ENCODE measurements around the gene RFK.
"Not testable (repeated sequence)": the region's sequence is repeated elsewhere in the genome, so short reads cannot be mapped to it uniquely, and the experiment has no call there.

The RFK gene

DNA sequence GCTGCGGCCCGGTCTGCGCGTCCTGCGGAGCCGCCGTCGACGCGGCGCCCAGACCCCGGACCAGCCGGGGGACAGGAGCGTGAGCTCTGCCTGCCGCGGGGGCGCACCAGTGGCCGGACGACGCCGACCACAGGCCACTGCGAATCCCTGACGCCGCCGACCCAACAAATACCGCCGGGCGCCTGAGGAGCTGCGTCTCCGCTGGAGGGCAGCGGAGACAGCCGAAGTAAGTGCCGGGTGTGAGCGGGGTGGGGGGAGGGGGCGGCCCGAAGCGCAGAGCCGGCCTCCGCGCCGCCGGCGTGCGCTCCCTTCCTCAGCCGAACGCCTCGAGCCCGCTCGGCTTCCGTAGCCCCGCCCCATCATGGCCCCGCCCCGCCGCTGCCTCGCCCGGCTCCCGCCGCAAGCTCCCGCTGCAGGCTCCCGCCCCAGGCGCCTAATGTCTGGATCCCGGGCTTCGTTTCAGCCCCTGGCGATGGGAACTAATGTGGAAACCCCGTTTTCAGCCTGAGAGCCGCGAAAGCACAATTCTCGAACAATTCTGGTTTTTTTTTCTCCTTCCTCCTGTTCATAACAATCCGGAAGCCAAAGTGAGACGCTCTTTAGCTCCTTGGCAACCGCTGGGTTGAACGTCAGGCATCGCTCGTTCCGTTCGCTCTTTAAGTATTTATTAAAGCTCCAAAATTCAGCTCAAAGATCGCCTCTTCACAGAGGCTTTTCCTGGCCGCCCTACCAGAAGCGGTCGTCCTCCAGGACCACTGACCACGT, at the start of gene RFK:
RFK (minus strand) TSS at position 232 of the 765 bp plus-strand sequence. CDS start 255 bp downstream, outside the sequence.
- DNase-seq (ENCODE audit: low read depth in 1 of 2, low spot score in 1 of 2), result peak; percentile 85 to 91

DNA sequence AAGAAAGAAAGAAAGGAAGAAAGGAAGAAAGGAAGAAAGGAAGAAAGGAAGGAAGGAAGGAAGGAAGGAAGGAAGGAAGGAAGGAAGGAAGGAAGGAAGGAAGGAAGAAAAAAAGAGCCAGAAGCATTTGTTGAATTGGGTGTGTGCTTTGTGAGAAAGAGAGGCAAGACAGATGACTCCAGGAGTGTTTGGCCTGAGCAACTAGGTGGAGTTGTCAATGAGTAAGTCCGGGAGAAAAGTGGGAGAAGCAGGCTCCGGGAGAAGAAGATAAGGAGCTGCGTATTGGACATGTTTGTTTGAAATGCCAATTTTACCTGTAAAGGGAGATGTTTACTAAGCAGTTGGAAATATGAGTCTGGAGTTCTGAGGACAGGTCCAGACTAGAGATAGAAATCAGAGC, 49.7 kb upstream of the RFK start:
- DNase-seq (ENCODE audit: low read depth in 1 of 2, low spot score in 1 of 2), result no peak

DNA sequence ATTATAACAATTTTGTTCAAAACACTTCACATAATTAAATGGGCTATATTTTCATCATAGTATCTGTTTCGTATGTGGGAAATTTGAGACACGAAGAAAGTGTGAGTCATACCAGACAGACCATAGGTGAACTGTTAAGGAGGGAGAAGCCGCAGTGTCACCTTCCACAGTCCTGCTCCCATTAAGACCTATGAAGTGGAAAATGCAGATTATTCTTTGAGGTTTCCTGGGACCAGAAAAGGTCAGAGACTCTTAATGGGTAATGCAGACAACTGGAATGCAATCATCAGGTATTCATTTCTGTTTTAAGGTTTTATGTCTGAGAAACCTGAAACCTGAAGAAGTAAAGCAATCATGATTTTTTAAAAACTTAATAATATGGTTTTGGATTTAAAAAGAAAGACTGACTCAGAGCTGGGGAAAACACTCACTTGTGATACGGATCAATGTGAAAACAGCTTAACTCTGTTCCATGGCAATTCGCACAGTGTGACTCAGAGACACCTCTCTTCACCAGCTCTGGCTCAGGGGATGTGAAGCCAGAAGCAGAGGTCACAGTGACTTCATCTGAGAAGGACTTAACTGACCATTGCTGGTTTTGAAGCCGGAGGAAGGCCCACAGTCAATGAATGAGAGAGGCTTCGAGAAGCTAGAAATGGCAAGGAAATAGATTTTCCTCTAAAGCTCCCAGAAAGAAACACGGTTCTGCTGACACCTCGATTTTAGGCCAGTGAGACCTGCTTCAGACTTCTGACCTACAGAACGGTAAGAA, 47.5 kb upstream of the RFK start:
- DNase-seq (ENCODE audit: low read depth in 1 of 2, low spot score in 1 of 2), result peak in 1 of 2 donors; percentile 46

DNA sequence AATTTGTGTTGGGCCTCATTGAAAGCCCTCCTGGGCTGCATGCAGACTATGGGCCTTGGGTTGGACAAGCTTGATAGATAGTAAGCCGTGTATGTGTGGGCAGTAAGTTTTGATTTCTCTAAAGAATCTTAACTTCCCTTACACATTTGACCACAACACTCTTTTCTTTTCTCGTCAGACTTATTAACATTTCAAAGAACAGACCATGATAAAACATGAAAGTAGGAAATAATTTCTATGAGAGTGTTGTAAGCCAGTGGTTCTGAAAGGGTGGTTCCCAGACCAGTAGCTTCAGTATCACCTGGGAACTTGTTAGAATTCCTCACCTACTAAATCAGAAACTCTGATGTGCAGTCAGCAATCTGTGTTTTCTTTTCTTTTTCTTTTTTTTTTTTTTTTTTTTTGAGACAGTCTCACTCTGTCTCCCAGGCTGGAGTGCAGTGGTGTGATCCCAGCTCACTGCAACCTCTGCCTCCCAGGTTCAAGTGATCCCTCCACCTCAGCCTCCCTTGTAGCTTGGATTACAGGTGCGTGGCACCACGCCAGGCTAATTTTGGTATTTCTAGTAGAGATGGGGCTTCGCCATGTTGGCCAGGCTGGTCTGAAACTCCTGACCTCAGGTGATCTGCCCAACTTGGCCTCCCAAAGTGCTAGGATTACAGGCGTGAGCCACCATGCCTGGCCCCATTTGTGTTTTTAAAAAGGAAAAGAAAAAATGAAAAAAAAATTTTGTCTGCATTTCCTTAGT, 44.8 kb upstream of the RFK start:
- DNase-seq (ENCODE audit: low read depth in 1 of 2, low spot score in 1 of 2), result no peak

DNA sequence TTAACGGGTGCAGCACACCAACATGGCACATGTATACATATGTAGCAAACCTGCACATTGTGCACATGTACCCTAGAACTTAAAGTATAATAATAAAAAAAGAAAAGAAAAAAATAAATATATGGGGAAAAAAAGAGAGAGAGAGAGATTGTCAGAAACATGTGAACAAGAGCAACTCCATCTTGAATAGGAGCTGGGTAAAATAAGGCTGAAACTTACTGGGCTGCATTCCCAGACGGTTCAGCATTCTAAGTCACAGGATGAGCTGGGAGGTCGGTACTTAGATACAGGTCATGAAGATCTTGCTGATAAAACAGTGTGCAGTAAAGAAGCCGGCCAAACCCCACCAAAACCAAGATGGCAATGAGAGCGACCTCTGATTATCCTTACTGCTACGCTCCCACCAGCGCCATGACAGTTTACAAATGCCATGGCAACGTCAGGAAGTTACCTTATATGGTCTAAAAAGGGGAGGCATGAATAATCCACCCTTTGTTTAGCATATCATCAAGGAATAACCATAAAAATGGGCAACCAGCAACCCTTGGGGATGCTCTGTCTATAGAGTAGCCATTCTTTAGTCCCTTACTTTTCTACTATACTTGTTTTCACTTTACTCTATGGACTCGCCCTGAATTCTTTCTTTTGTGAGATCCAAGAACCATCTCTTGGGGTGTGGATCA, 42.9 kb upstream of the RFK start:
- not testable (repeated sequence) for DNase-seq (ENCODE audit: low read depth in 1 of 2, low spot score in 1 of 2)

DNA sequence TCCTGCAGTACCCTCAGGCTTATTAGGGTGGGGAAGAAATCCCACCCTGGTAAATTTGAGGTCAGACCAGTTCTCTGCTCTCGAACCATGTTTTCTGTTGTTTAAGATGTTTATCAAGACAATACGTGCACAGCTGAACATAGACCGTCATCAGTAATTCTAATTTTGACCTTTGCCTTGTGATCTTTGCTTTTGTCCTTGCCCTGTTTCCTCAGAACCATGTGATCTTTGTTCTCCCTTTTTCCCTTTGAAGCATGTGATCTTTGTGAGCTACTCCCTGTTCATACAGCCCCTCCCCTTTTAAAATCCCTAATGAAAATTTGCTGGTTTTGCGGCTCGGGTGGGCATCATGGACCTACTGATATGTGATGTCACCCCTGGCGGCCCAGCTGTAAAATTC, 40.7 kb upstream of the RFK start:
- DNase-seq (ENCODE audit: low read depth in 1 of 2, low spot score in 1 of 2), result not testable (repeated sequence)

DNA sequence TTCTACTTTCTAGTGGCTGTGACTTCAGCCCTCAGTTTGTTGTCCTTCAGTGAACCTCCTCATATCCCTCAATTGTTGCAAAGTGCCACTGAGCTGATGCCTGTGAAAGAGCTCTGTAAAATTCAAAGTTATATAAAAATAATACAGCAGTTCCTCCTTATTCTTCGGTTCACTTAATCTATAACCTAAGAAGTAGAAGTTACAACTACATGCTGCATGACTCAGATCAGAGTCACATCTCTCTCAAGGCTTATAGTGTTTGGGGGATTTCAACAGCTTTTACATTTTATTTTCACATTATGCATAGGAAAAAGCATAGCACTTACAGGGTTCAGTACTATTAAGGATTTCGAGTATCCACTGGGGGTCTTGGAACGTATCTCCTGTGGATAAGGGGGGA, 39.6 kb upstream of the RFK start:
- DNase-seq (ENCODE audit: low read depth in 1 of 2, low spot score in 1 of 2), result no peak

DNA sequence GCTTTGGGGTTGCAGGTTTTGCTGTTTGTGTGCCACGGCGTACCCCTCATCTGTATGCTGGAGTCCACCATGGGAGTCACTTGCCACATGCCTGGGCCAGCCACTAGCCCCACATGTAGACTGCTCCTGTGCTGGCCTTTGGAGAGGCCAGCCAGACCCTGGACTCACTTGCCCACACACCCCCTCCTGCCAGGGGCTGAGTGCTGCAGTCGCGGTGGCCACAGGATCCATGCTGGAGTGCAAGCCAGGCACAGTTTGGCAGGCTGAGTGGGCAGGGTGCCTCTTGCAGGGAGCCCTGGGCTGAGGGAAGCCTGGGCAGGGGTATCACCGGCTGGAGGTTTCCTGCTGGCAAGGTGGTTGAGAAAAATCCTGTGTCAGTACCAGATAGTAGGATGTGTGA, 39.2 kb upstream of the RFK start:
- no peak for DNase-seq (ENCODE audit: low read depth in 1 of 2, low spot score in 1 of 2)

DNA sequence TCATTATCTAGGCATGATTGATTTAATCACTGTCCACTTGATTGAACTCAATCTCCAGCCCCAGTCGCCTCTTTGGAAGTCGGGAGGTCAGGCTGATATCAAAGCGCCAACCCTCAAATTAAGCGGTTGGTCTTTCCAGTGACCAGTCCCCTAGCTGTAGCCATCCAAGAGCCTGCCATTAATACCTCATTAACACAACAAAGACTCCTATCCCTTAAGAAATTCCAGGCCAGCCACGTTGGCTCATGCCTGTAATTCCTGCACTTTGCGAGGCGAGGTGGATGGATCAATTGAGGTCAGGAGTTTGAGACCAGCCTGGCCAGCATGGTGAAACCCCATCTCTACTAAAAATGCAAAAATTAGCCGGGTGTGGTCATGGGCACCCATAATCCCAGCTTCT, 37.4 kb upstream of the RFK start:
- no peak for DNase-seq (ENCODE audit: low read depth in 1 of 2, low spot score in 1 of 2)

DNA sequence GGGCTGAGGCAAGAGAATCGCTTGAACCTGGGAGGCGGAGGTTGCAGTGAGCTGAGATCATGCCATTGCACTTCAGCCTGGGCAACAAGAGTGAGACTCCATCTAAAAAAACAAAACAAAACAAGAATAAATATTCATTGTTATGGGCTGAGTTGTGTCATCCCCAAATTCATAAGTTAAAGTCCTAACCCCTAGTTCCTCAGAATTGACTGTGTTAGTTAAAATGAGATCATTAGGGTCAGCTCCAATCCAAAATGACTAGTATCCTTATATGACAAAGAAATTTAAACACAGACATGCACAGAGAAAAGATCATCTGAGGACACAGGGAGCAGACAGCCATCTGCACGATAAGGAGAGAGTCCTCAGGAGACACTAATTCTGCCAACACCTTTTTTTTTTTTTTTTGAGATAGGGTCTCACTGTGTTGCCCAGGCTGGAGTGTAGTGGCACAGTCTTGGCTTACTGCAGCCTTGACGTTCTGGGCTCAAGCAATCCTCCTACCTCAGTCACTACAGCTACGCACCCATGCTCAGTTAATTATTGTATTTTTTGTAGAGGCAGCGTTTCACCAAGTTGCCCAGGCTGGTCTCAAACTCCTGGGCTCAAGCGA, 32.7 kb upstream of the RFK start:
- DNase-seq (ENCODE audit: low read depth in 1 of 2, low spot score in 1 of 2), result no peak

DNA sequence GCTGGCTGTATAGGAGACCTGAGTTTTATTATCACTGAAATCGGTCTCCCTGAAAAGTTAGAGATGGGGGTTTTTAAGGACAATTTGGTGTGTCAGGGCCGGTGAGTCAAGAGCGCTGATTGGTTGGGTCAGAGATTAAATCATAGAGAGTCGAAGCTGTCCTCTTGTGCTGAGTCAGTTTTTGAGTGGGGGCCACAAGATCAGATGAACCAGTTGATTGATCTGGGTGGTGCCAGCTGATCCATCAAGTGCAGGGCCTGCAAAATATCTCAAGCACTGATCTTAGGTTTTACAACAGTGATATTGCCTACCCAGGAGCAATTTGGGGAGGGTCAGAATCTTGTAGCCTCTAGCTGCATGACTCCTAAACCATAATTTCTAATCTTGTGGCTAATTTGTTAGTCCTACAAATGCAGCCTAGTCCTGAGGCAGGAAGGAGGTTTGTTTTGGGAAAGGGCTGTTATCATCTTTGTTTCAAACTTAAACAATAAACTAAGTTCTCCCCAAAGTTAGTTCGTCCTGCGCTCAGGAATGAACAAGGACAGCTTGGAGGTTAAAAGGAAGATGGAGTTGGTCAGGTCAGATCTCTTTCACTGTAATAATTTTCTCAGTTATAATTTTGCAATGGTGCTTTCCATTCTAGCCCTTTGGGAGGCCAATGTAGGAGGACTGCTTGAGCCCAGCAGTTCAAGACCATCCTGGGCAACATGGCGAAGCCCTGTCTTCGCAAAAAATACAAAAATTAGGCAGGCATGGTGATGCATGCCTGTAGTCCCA, 31.6 kb upstream of the RFK start:
- no peak for DNase-seq (ENCODE audit: low read depth in 1 of 2, low spot score in 1 of 2)

DNA sequence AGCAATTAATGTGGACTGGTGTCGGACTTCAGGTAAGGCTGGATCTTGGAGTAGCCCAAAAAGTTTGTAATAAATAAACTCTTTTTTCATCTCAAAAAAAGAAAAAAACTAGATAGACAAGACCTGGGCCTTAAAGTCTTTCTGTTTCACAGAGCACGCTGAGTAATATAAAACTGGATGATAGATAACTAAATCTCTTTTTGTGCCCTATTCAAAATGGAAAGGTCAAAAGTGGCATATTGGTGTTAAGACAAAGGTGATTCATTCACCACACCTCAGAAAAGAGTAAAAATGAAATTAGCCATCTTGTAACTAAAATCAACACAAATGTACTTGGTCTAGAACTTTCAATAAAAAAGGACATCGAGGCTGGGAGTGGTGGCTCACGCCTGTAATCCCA, 30.3 kb upstream of the RFK start:
- DNase-seq (ENCODE audit: low read depth in 1 of 2, low spot score in 1 of 2), result no peak

DNA sequence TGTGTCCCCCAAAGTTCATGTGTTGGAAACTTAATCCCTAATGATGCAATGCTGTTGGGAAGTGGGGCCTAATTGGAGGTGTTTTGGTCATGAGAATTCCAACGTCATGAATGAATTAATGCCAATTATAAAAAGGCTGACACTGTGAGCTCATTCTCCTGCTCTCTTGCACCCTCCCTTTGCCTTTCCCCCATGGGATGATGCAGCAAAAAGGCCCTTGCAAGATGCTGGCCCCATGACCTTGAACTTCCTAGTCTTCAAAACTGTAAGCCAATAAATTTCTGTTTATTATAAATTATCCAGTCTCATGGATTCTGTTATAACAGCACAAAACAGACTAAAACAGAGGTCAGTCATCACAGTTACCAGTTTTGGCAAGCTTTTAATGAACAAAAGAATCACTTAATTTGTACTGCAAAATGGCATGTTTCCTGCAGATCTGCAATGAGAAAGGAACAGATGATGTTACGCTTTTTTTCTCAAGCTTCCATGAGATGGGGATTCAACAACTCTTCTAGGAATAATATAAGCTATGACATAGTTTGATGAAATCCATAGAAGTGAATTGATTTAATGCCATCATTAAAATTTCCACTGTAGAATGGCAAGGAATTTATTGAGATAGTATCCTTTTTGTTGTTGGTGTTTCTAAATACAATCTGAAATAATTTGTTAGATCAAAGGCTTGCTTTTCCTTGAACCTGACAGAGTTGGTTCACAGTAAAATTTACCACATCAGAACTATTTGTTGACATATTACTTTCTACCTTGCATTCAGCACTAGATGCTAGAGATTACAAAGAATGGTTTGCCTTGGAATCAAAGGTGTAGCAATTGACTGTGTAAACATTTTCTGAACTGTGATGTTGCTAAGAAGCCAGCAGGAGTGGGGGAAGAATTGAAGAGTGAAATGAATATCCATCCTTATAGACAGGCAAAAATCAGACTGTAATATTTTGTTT, 29.3 kb upstream of the RFK start:
- DNase-seq (ENCODE audit: low read depth in 1 of 2, low spot score in 1 of 2), result no peak

DNA sequence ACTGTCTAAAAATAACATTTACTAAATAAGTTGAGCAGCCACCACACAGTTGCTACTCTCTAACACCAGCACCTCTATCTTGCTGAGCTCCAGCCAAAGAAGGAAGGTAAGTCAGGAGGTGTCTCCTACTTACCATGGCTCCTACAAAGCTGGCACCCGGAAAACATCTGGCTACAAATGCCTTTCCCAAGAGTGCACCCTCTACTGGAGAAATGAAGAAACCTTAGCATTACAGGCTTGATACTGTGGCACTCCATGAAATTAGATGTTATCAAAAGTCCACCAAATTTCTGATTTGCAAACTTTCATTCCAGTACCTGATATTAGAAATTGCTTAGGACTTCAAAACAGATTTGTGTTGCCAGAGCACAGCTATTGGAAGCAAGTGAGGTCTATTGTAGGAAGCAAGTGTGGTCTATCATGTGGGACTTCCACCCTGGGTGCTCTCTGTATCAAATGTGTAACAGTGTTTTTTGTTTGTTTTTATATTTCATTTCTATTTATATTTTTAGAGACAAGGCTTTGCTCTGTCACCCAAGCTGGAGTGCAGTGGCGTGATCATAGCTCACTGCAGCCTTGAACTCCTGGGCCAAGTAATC, 25.7 kb upstream of the RFK start:
- no peak for DNase-seq (ENCODE audit: low read depth in 1 of 2, low spot score in 1 of 2)

DNA sequence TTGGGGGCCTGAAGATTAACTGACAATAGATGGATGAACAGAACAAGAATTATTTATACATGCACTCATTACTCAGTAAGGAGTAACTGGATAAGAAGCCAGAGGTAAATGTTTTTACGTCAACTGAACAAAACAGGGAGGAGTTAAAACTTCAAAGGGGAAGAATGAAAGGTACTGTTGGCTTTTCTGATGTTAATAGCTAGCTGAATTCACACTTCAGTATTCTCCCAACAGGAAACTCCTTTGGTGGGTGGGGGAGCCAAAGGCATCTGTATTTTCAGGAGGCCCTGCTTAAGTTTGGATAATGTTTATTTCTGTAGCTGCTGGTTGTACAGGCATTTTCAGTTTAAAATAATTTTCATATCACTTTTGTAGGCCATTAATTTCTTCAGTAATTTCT, 23.2 kb upstream of the RFK start:
- DNase-seq (ENCODE audit: low read depth in 1 of 2, low spot score in 1 of 2), result no peak

DNA sequence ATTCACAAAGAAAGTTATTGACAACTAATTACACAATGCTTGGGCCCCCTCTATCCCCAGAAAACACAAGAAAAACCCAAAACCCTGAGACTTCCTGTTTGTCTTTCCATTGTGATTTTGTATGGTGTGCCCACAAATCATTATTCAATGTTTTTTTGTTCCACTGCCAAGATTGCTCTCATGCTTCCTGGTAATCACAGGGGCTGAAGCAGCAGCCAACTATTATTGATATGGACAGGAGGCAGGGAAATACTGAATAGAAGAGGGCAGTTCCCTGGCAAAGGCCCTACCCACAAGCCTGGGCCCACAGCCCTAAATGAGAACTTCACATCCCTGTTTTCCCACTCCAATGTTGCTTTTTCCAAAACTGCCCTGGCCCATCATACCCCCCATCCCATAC, 21.5 kb upstream of the RFK start:
- no peak for DNase-seq (ENCODE audit: low read depth in 1 of 2, low spot score in 1 of 2)

DNA sequence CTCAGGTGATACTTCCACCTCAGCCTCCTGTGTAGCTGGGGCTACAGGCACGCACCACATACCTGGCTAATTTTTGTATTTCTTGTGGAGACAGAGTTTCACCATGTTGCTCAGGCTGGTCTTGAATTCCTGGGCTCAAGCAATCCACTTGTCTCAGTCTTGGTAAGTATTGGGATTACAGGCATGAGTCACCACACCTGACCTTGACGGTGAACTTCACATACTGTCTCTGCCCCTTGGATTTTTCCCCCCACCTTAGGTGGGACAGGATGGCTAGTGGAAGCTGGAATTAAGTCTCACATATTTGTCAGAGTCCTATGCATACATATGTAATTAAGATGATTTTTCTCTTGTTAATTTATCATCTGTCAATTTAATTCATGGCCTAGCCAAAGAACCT, 20.9 kb upstream of the RFK start:
- no peak for DNase-seq (ENCODE audit: low read depth in 1 of 2, low spot score in 1 of 2)

DNA sequence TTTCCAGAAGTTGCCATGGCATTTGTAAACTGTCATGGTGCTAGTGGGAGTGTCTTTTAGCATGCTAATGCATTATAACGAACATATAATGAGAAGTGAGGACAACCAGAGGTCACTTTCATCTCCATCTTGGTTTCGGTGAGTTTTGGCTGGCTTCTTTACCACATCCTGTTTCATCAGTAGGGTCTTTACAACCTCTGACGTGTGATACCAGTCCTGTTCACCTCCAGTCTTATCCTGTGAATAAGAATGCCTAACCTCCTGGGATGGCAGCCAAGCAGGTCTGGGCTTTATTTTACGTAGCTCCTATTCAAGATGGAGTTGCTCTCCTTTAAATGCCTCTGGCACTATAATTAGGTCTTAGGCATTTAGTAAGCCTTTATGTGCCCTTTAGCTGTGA, 20.4 kb upstream of the RFK start:
- DNase-seq (ENCODE audit: low read depth in 1 of 2, low spot score in 1 of 2), result no peak

DNA sequence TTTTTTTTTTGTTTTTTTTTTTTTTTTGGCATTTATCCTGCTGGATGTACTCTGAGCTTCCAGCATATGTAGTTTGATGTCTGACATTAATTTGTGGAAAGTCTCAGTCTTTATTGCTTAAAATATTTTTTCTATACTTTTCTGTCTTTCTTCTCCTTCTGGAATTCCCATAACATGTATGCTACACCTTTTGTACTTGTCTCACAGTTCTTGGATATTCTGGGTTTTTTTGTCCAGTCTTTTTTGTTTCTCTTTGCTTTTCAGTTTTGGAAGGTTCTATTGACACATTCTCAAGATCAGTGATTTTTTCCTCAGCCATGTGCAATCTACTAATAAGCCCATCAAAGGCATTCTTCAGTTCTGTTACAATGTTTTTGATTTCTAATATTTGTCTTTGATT, 19.4 kb upstream of the RFK start:
- no peak for DNase-seq (ENCODE audit: low read depth in 1 of 2, low spot score in 1 of 2)
